HG02885 (cell line): ENCODE measurements around the gene TGFB1.
"Not testable (repeated sequence)": the region's sequence is repeated elsewhere in the genome, so short reads cannot be mapped to it uniquely, and the experiment has no call there.

Experiments
- ATAC-seq: cut with Tn5 transposase; IDR thresholded peaks from one replicate; pipeline ENCODE4 v1.9.1; 2021; ENCODE audit warnings: mild to moderate bottlenecking; ENCODE audit not compliant: unreplicated experiment, poor library complexity

TGFB1 gene

DNA sequence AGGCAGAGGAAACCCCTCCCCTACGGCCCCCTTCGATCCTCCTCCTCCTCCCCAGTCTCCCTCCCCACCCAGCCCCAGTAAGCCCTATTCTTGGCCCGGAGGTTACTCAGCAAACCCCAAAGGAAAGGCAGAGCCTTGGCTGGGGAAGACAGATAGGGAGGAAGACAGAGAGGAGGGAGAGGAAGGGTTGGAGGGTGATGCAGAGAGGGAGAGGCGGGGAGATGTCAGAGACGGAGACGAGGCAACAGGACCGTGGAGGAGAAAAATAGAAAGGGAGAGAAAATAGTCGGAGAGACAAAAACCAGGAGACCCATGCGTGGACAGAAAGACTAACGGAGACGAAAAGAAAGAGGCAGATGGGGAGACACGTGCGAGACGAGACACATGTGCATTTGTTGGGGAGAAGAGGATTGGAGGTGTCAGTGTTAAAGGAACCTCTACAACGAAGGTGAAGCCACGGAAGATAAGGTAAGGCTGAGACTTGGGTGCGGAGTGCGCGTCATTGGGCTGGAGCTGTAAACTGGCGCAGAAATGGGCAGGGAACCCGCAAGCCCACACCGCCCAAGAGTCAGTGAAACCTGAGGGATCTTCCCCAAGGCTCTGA, 2.9 kb downstream of the TGFB1 start:
- peak; percentile 1 for ATAC-seq

- ATAC-seq, result not testable (repeated sequence)
Measured at GRCh38 chr19:41346916-41347315, 6.8 kb downstream of the TGFB1 start.

DNA sequence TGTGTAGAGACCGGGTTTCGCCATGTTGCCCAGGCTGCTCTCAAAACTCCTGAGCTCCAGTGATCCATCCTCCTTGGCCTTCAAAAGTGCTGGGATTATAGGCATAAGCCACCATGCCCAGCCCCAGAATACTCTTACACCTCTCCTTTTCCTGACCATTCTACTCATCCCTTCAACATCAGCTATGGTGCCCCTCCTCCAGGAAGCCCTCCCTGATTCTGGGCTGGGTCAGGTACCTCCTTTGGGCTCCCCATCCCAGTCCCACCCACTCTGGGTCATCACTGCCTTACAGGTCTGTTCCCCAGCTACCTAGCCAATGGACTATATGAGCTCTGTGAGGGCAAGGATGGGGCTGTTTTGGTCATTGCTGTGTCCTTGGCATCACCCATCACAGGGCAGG, 9.6 kb downstream of the TGFB1 start:
- ATAC-seq, result no peak

DNA sequence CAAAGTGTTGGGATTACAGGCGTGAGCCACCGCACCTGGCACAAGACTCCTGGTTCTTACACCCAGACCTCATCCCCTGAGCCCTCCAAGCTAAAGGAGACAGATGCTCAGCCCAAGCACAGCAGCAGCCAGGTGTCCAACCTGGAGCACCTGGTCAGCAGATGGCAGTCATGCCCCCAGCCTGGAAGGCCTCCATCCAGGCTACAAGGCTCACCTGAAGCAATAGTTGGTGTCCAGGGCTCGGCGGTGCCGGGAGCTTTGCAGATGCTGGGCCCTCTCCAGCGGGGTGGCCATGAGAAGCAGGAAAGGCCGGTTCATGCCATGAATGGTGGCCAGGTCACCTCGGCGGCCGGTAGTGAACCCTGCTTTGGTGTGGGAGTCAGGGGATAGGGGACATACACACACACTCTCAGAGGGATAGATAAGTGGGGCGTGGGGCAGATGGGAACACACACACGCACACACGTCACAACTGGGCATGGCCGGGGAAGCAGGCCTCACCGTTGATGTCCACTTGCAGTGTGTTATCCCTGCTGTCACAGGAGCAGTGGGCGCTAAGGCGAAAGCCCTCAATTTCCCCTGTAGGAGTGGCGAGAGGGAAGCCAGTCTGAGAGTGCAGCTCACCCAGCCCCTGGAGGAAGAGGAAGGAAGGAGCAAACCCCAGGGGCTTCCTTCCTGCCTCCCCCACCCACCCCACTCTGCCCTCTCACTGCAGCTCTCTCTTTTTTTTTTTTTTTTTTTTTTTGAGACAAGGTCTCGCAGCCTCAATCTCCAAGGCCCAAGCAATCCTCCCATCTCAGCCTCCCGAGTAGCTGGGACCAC, 11.8 kb downstream of the TGFB1 start:
- no peak for ATAC-seq

GRCh38 chr19:41339936-41340335, 13.8 kb downstream of the TGFB1 start:
- ATAC-seq, result no peak

- ATAC-seq, result no peak
Measured at GRCh38 chr19:41335467-41335866, 18.3 kb downstream of the TGFB1 start.

GRCh38 chr19:41334793-41335192, 18.9 kb downstream of the TGFB1 start:
- no peak for ATAC-seq

DNA sequence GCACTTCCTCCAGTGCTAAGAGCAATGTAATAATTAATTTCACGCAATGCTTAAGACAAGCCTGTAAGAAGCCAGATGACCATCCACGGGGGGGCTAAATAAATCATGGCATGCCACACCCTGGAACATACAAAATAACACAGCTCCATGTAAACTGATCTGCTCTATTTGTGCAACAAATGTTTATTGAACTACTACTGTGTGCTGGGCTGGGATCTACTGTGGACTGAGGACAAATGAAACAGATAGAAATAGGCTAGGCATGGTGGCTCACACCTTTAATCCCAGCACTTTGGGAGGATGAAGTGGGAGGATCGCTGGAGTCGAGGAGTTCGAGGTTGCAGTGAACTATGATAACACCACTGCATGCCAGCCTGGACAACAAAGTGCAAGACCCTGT, 21.3 kb downstream of the TGFB1 start:
- ATAC-seq, result no peak

GRCh38 chr19:41332000-41332399, 21.7 kb downstream of the TGFB1 start:
- no peak for ATAC-seq

GRCh38 chr19:41330946-41331678, 22.6 kb downstream of the TGFB1 start:
- ATAC-seq, result no peak

DNA sequence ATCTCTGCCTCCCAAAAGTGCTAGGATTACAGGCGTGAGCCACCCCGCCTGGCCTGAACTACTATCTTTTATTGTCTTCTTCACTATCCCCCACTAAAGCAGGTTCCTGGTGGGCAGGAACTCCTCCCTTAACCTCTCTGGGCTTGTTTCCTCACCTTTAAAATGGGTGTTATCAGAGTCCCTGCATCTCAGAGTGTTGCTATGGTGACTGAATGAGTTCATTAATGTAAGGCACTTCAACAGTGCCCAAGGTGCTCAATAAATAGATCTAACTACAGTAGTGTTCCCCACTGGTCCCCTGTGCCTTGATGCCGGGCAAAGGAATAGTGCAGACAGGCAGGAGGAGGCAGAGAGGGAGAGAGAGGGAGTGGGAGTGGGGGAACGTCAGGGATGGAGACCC, 23.2 kb downstream of the TGFB1 start:
- ATAC-seq, result no peak

GRCh38 chr19:41328842-41329225, 24.9 kb downstream of the TGFB1 start:
- ATAC-seq, result no peak

GRCh38 chr19:41328157-41328841, 25.4 kb downstream of the TGFB1 start:
- ATAC-seq, result peak; percentile 12

DNA sequence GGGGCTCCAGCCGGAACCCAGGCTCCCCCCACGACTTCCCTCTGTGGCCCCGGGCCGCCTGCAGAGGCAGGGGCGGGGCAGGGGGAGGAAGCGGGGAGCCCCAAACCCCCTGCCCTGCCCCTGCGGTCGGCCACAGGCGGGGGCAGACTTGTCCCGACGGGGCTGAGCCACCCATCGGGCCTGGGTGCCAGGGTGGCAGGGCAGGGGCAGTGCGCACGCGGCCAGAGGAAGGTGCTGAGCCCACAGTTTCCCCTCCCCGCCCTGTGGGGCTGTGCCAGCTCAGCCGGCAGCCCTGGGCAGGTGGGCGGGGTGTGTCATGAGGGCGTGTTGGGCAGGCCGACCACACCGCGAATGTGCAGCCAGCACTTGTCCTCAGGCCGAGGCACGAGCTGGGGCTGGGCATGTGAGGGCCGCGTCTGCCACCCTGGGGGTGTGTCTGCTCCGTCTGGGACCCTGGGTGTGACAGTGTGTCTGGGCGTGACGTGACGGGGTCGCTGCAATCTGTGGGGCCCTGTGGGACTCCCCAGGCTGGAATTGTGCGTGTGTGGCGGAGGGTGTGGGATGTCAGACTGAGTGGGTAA, 26.1 kb downstream of the TGFB1 start:
- peak; percentile 66 for ATAC-seq

DNA sequence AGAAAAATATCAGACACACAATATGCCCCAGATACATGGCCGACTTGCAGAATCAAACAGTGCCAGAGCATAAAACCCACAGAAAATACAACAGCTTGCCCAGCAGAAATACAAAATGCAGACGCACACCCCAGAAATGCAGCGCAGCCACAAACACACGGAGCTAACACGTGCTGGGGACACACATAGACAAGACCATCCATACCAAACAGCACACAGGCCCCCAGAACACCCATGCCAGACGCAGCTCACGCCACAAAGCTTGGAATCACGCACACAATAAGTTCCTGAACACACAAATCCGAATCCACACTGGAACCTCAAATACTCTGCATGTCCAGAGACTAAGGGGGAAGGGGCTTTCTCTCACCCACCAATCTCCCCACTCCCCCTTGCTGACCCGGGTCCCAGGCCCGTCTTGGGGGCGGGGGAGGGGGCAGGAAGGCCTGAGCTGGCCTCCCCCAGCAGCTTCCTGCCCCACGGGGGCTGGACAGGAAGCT, 26.6 kb downstream of the TGFB1 start:
- no peak for ATAC-seq

DNA sequence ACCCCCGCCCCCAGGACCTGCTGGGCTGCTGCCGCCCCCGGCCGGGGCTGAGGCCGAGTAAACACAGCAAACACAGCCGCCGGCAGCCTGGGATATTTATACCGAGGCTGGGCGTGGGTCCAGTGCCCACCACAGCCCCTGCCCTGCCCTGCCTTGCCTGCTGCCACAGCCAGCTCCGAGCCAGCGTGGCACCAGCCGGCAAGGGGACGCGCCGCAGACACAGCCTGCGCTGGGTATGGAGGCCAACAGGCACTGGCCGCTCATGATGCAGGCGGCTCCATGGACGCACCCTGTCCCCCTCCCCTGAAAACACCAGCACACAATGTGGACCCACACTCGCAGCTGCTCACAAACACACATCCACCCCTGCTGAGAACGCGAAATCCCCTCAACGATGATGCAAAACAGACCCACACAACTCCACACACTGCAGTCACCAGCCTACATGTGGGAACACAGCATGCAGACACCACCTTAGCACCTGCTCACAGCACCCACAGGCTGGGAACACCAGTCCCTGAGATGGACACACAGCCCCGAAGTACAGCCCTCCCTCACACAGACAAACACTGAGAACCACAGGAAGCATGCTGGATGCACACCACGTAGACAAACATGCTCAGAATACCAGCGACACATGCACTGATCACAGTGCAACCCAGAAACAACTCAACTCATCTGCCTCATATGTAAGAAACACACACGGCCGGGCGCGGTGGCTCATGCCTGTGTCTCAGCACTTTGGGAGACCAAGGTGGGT, 27.6 kb downstream of the TGFB1 start:
- ATAC-seq, result no peak

GRCh38 chr19:41325640-41325946, 28.1 kb downstream of the TGFB1 start:
- no peak for ATAC-seq

GRCh38 chr19:41324921-41325639, 28.6 kb downstream of the TGFB1 start:
- ATAC-seq, result no peak

- ATAC-seq, result no peak
Measured at GRCh38 chr19:41324231-41324702, 29.5 kb downstream of the TGFB1 start.
